Measurements from ENCODE around the gene DDX27. TPM values are rescaled to one million over a fixed set of nuclear protein-coding genes. Genes with fewer than 3 reads are reported as not detected.

Gene DDX27
- total and polyA plus RNA-seq, 2 of the 8 experiments (the other 6 are each of a cell fraction or from before 2014, with no cell fraction given): 42.7 to 51.0 TPM

DNA sequence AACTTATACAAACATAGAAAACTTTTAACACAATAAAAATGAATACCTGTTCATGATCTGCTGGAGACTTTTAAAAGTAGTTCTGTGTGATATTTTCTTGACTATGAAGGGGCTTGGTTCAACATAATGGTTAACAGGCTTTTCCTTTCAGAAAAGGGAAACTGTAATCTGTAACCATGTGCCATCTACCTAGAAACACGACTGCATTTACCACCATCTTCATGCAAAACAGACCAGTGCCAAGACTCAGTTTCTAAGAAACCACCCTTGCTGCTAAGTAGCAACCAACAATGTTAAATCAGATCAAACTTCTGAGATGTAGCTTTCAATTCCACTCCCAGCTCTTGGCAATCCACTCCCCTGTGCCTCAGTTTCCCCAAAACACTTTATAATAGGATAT, 46.8 kb upstream of the DDX27 start:
- no peak overlapping the region for H3K27ac ChIP-seq (ENCODE audit: low read depth, low read length)
- no peak overlapping the region for H4K5ac ChIP-seq (ENCODE audit: insufficient read length, low read depth, low read length)
- TF ChIP-seq SRF (IDR thresholded peaks at IDR 0.05; ENCODE audit: low read depth, low read length): no peak
- no peak for TF ChIP-seq SUZ12 (IDR thresholded peaks at IDR 0.05; ENCODE audit: low read length)
- TF ChIP-seq, protein P1, sequence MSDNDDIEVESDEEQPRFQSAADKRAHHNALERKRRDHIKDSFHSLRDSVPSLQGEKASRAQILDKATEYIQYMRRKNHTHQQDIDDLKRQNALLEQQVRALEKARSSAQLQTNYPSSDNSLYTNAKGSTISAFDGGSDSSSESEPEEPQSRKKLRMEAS (IDR thresholded peaks at IDR 0.05): no peak
- TF ChIP-seq SP1 (IDR thresholded peaks at IDR 0.05; ENCODE audit: low read depth, low read length): no peak
- no peak for TF ChIP-seq RAD21 (IDR thresholded peaks at IDR 0.05 in 1 of 2, conservative IDR thresholded peaks at IDR 0.05 in 1 of 2; ENCODE audit: low read depth in 2 of 2, low read length in 2 of 2)
- no peak for TF ChIP-seq KDM5A (IDR thresholded peaks at IDR 0.05; ENCODE audit: low read length)
- no peak for TF ChIP-seq JUND (IDR thresholded peaks at IDR 0.05; ENCODE audit: low read length)
- TF ChIP-seq RXRA (IDR thresholded peaks at IDR 0.05; ENCODE audit: insufficient read depth, low read depth, low read length): no peak
- no peak overlapping the region for H3K14ac ChIP-seq (ENCODE audit: insufficient read length)
- no peaks in the 10 kb centered on the region for H3K4me1 ChIP-seq (replicated peaks in 1 of 4; ENCODE audit: control insufficient read depth in 3 of 4, insufficient read depth in 4 of 4, low read length in 3 of 4)
- H2BK5ac ChIP-seq (ENCODE audit: low read depth, low read length): no peak overlapping the region
- no peak overlapping the region for H3K4me2 ChIP-seq (ENCODE audit: insufficient read depth in 1 of 2, low read depth in 2 of 2, low read length in 2 of 2)
- no peaks in the 10 kb centered on the region for H3K27me3 ChIP-seq (replicated peaks in 1 of 4; ENCODE audit: control insufficient read depth in 3 of 4, extremely low read depth in 1 of 4, insufficient read depth in 3 of 4, low read length in 3 of 4)
- no peak overlapping the region for H3K56ac ChIP-seq (replicated peaks; ENCODE audit: insufficient read length, low read depth, low read length)
- no peak overlapping the region for H2AFZ ChIP-seq (ENCODE audit: low read length)
- no peak overlapping the region for H2BK12ac ChIP-seq (ENCODE audit: low read depth, low read length)
- H2BK120ac ChIP-seq (replicated peaks; ENCODE audit: low read depth, low read length): no peak overlapping the region
- ChIA-PET CTCF (ENCODE audit: partially characterized antibody) (interaction anchor here (0.6 to 0.9 kb wide), 2 partner anchors 45 to 46 kb away, joined by 3 to 4 read pairs; no protein-coding TSS in a partner anchor), POLR2A (ENCODE audit: partially characterized antibody) (interaction anchor here (0.6 to 1.2 kb wide), 2 partner anchors 10 to 16 kb away, joined by 3 read pairs; no protein-coding TSS in a partner anchor)
- FAIRE-seq: no peak
- H3K23me2 ChIP-seq (ENCODE audit: low read depth, low read length): no peaks in the 10 kb centered on the region
- no peak overlapping the region for H4K91ac ChIP-seq (replicated peaks; ENCODE audit: insufficient read length, low read length)
- no peak overlapping the region for H2AK5ac ChIP-seq (ENCODE audit: low read depth, low read length)
- peaks cover 2% of the 10 kb centered on the region; the same call in 1 of the 2 replicates for H3K79me1 ChIP-seq (ENCODE audit: low read depth, low read length)
- H4K8ac ChIP-seq (ENCODE audit: extremely low read depth, insufficient read depth, low read length): no peak overlapping the region
- no peaks in the 10 kb centered on the region for H3K9me3 ChIP-seq (ENCODE audit: insufficient read depth in 2 of 2, low read depth in 1 of 2, low read length in 1 of 2)
- H3K23ac ChIP-seq (ENCODE audit: insufficient read length): no peak overlapping the region
- no peak overlapping the region for H2BK20ac ChIP-seq (ENCODE audit: low read length)
- peaks cover 0 to 11% (median 0%) of the 10 kb centered on the region in 4 experiments; a peak in 4 of 8 replicates for H3K36me3 ChIP-seq (ENCODE audit: control insufficient read depth in 2 of 4, insufficient read depth in 4 of 4, low read length in 3 of 4)
- H2BK15ac ChIP-seq (ENCODE audit: low read length): no peak overlapping the region
- WGBS, 2 experiments (ENCODE audit: extremely low coverage in 1 of 2, insufficient coverage in 1 of 2, insufficient read length in 1 of 2, insufficient replicate concordance in 2 of 2, low coverage in 1 of 2, low lambda C conversion rate in 2 of 2, missing lambda C conversion rate in 1 of 2): 72% methylated on average over 1 of the region's 1 CpG; no CpG with 5 or more reads in 1 of the 2 experiments
- no peak overlapping the region for H3K9ac ChIP-seq (replicated peaks in 1 of 4; ENCODE audit: extremely low read depth in 1 of 4, low read depth in 3 of 4, low read length in 3 of 4)
- peaks cover 0 to 81% of the 10 kb centered on the region in 2 experiments; a peak in 3 of 4 replicates for H3K79me2 ChIP-seq (ENCODE audit: control insufficient read depth in 1 of 2, insufficient read depth in 2 of 2, low read length in 2 of 2)
- H3K18ac ChIP-seq (ENCODE audit: extremely low read depth, low read length): no peak overlapping the region
- no peak overlapping the region for H3K4me3 ChIP-seq (ENCODE audit: extremely low read depth in 1 of 4, insufficient read depth in 2 of 4, low read depth in 3 of 4, low read length in 4 of 4)
- H4K20me1 ChIP-seq (replicated peaks in 1 of 2; ENCODE audit: control insufficient read depth in 1 of 2, insufficient read depth in 2 of 2, low read length in 2 of 2): peaks cover 2 to 4% of the 10 kb centered on the region in 2 experiments
- DNase-seq (ENCODE audit: low read depth in 1 of 2, low spot score in 2 of 2): no peak
- H3K4ac ChIP-seq (replicated peaks; ENCODE audit: insufficient read length, low read depth, low read length): no peak overlapping the region

All from H1 (cell line).